KOPT-K1 (cell line): ENCODE measurements around the gene ARHGAP23.
A peak's percentile ranks its signal among the peaks of the same experiment; 100 is the strongest.
"Not testable (repeated sequence)": the region's sequence is repeated elsewhere in the genome, so short reads cannot be mapped to it uniquely, and the experiment has no call there.

ENCODE experiments used
- H3K27ac ChIP-seq: fragments of 200-600 bp; sonication (generic); 2 replicates; pipeline ENCODE4 v1.5.1; 2016; ENCODE audit warnings: antibody characterized with exemption, mild to moderate bottlenecking, low read depth, low read length; ENCODE audit not compliant: poor library complexity, severe bottlenecking
- H3K36me3 ChIP-seq: fragments of 200-600 bp; sonication (generic); 2 replicates; pipeline ENCODE4 v1.5.1; 2017; ENCODE audit warnings: antibody characterized with exemption, mild to moderate bottlenecking, low read length, moderate library complexity; ENCODE audit not compliant: insufficient read depth
- H3K9me3 ChIP-seq: fragments of 200-600 bp; sonication (generic); 2 replicates; pipeline ENCODE4 v1.5.1; 2017; ENCODE audit warnings: antibody characterized with exemption, low read length, mild to moderate bottlenecking; ENCODE audit not compliant: insufficient read depth, poor library complexity, severe bottlenecking

ARHGAP23 gene

DNA sequence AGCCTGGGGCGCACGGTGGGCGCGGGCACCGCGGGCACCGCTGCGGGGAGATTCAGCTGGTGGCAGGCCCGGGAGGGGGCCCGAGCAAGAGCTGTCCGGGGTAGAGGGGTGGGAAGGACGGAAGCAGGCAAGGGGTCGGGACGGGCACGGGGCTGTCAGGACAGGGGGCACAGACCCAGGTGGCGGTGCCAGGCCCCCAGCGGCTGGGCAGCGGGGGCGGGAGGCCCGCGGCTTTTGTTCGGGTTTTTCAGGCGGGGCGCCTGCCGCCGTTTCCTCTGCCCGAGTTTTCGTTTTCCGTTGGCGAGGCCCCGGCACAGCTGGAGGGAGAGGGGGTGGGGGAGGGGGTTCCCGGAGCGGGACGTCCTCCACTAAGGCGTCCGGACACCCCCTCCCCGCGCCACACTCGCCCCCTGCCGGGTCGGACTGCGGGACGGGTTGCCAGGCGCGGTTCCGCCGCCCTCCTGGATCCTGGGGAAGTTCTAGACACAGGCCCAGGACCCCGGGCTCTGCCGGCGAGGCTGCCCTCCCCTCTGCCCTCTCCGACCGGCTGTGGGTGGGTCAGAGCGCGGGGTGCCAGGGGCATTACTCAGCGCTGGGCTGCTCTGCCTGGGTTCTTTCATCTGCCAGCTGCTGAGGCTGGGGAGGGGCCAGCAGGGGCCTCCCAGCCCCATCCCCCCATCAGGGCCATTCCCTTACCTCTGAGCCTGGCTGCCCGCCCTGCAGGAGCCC lies 543 bp downstream of the ARHGAP23 start:
- H3K36me3 ChIP-seq = no peaks in the 10 kb centered on the region
- H3K27ac ChIP-seq = peak overlapping the region; percentile 73
- no peaks in the 10 kb centered on the region for H3K9me3 ChIP-seq

- Histone ChIP-seq H3K9me3 (no peaks in the 10 kb centered on the region), H3K36me3 (no peaks in the 10 kb centered on the region), H3K27ac (peak overlapping the region; percentile 73)
Measured at GRCh38 chr17:38429476-38430100, 1.3 kb downstream of the ARHGAP23 start.

DNA sequence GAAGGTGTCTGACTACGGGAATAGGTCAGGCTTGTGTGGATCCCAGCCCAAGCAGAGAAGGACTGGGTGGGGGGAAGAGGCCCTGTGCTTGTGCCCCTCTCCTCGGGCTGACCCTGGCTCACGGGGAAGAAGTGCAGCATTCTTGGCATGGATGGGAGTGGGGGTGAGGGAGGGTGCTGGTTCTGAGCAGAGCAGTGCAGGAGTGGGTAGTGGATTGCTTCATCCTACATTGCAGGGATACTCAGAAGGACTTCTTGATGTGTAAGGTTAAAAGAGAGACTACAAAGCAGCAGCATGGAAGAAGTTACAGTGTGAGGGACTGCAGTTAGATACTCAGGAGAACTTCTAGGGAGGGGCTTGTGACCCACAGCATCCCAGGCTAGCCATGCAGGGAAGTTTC lies 2.1 kb downstream of the ARHGAP23 start:
- no peaks in the 10 kb centered on the region for H3K9me3 ChIP-seq
- H3K27ac ChIP-seq = peak overlapping the region; percentile 73
- no peaks in the 10 kb centered on the region for H3K36me3 ChIP-seq

DNA sequence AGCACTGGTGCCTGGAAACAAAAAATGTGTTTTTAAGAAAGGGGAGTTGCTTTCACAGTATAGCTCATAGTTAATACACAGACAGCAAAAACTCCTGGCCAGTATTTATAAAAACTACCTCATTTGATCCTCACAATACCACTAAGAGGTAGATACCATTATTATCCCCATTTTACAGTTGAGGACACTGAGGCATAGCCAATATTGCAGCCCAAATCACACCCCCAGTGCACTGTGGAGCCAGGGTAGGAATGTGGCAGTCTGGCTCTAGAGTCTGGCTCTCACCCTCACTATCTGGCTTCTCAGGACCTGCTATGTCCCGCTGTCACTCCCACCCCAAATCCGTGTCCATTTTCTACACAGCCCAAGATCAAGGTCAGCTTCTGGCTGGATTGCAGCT lies 2.6 kb downstream of the ARHGAP23 start:
- H3K27ac ChIP-seq = peak overlapping the region; percentile 73
- H3K36me3 ChIP-seq = no peaks in the 10 kb centered on the region
- H3K9me3 ChIP-seq = no peaks in the 10 kb centered on the region

DNA sequence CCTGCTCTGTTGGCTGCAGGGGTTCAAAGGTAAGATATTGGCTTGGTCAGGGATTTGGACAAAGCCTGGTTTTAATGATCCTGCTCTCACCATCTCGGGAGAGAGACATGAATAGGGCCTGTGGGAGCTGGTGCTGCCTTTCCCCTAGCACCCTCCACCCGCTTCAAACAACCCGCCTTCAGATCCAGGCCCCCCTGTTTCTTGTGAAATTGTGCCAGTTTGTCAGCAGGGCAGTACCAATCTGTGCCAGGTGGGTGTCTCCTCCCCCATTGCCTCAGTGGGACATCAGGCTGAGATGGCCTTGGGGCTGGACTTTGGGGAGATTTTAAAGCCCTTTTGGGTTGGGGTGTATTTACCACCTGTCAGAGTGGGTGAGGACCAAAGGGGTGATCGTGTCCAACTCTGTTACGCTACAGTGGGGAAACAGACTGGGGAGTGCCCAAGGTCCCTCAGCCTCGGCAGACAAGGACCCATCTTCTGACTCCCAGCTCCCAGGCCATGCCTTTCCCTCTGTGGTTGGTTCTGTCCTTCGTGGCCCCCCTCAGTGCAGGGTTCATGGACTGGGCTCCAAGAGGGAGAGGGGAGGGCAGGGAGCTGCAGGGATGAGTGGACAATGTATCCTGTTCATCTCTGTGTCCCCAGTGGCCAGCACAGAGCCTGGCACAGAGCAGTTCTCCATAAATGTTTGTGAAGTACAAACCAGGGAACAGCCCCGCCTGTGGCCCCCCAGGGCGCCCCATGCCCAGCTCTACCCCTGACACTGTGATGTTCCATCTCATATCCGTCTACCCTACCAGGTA lies 3.3 kb downstream of the ARHGAP23 start:
- no peaks in the 10 kb centered on the region for H3K36me3 ChIP-seq
- peak overlapping the region; percentile 73 for H3K27ac ChIP-seq
- no peaks in the 10 kb centered on the region for H3K9me3 ChIP-seq

- no peaks in the 10 kb centered on the region for H3K9me3 ChIP-seq
- H3K36me3 ChIP-seq = no peaks in the 10 kb centered on the region
- H3K27ac ChIP-seq = no peak overlapping the region
Measured at GRCh38 chr17:38434178-38434665, 6.0 kb downstream of the ARHGAP23 start.

DNA sequence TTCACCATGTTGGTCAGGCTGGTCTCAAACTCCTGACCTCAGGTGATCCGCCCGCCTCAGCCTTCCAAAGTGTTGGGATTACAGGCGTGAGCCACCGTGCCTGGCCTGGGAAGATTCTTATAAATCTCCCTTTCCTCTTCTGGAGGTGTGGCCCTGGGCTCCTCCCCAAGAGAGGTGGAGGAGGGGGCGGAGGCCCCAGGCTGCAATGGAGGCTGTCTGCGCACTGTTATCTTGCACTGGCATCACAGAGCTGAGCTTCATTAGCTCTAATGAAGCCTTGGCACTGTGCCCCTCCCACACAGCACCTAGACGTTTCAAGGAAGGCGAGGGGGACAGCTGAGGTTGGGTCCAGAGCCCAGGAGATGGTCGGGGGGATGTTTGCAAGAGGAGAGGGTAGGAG lies 7.5 kb downstream of the ARHGAP23 start:
- Histone ChIP-seq H3K36me3 (no peaks in the 10 kb centered on the region; the same call in 1 of the 2 replicates), H3K9me3 (no peaks in the 10 kb centered on the region), H3K27ac (no peak overlapping the region)

- Histone ChIP-seq H3K9me3 (no peaks in the 10 kb centered on the region), H3K36me3 (no peaks in the 10 kb centered on the region; the same call in 1 of the 2 replicates), H3K27ac (no peak overlapping the region)
Measured at GRCh38 chr17:38436386-38436785, 8.1 kb downstream of the ARHGAP23 start.

DNA sequence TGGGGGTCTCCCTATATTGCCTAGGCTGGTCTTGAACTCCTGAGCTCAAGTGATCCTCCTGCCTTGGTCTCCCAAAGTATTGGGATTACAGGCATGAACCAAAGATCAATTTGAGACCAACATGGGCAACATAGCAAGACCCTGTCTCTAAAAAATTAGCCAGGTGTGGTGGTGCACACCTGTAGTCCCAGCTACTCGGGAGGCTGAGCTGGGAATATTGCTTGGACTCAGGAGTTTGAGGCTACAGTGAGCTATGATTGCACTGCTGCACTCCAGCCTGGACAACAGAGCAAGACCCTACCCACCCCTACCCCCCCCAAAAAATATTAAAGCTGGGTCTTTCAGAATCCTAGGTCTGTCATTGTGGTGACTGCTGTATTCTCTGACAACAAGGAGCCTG lies 9.0 kb downstream of the ARHGAP23 start:
- H3K27ac ChIP-seq, H3K36me3 ChIP-seq, H3K9me3 ChIP-seq: not testable (repeated sequence)

- no peaks in the 10 kb centered on the region; the same call in 1 of the 2 replicates for H3K36me3 ChIP-seq
Measured at GRCh38 chr17:38439436-38439835, 11.2 kb downstream of the ARHGAP23 start.

GRCh38 chr17:38440614-38441397 lies 12.5 kb downstream of the ARHGAP23 start:
- H3K36me3 ChIP-seq = no peaks in the 10 kb centered on the region; the same call in 1 of the 2 replicates
- no peak overlapping the region for H3K27ac ChIP-seq
- no peaks in the 10 kb centered on the region for H3K9me3 ChIP-seq

More at GRCh38 chr17:38439436-38439835, 11.2 kb downstream of the ARHGAP23 start:
- Histone ChIP-seq H3K27ac (no peak overlapping the region), H3K9me3 (no peaks in the 10 kb centered on the region)

GRCh38 chr17:38441429-38442061 lies 13.3 kb downstream of the ARHGAP23 start:
- H3K9me3 ChIP-seq = no peaks in the 10 kb centered on the region
- H3K36me3 ChIP-seq = no peaks in the 10 kb centered on the region; the same call in 1 of the 2 replicates
- no peak overlapping the region for H3K27ac ChIP-seq

DNA sequence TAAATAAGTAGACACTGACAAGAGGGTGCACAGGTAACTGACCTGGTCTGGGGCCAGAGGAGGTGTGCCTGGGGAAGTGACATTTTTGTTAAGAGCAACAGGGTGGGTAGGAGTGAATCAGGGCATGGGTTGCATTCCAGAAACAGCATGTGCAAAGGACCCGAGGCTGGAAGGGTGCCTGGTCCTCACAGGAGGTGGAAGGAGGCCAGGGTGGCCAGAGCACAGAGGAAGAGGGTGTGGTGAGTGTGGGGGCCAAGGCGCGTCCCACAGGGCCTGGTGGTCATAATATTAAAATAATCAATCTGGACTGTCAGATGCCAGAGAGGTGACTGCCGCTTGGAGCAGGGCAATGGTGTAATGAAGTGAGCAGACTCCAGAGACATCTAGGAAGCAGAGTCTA lies 14.3 kb downstream of the ARHGAP23 start:
- Histone ChIP-seq H3K36me3 (no peaks in the 10 kb centered on the region; the same call in 1 of the 2 replicates), H3K27ac (no peak overlapping the region), H3K9me3 (no peaks in the 10 kb centered on the region)

GRCh38 chr17:38443356-38444031 lies 15.2 kb downstream of the ARHGAP23 start:
- Histone ChIP-seq H3K27ac (no peak overlapping the region), H3K9me3 (no peaks in the 10 kb centered on the region), H3K36me3 (no peaks in the 10 kb centered on the region; the same call in 1 of the 2 replicates)
